SK-N-SH treated with all-trans-retinoic acid at 6 μM for 48 hours (cell line): Measurements from ENCODE around the gene OR4F15.
"Not testable (repeated sequence)": the region's sequence is repeated elsewhere in the genome, so short reads cannot be mapped to it uniquely, and the experiment has no call there.

Experiments
- ATAC-seq: fragments of 200-7000 bp; cut with Tn5 transposase; 3 replicates; pipeline ENCODE4 v1.9.1; 2020; ENCODE audit warnings: mild to moderate bottlenecking, moderate library complexity
- ARNTL ChIP-seq: fragments of 450-650 bp; formaldehyde crosslinking; IDR thresholded peaks from 2 replicates; pipeline ENCODE4 v1.5.0; 2020; ENCODE audit warnings: low read depth, mild to moderate bottlenecking, moderate library complexity, borderline replicate concordance
- CSDC2 ChIP-seq: fragments of 250-450 bp; sonication (Bioruptor Pico); IDR thresholded peaks from 2 replicates; pipeline ENCODE4 v1.5.0; 2020; ENCODE audit warnings: mild to moderate bottlenecking, moderate library complexity
- ESRRG ChIP-seq: fragments of 250-450 bp; sonication (Bioruptor Pico); IDR thresholded peaks from 2 replicates; pipeline ENCODE4 v1.6.1; 2021; ENCODE audit warnings: mild to moderate bottlenecking
- GLIS3 ChIP-seq: fragments of 250-450 bp; sonication (Bioruptor Pico); IDR thresholded peaks from 2 replicates; pipeline ENCODE4 v1.5.0; 2020; ENCODE audit warnings: mild to moderate bottlenecking, moderate library complexity
- ISL1 ChIP-seq: fragments of 250-450 bp; sonication (Bioruptor Pico); IDR thresholded peaks from 2 replicates; pipeline ENCODE4 v2.1.2; 2022; ENCODE audit warnings: mild to moderate bottlenecking, moderate library complexity
- OSR1 ChIP-seq: fragments of 250-450 bp; sonication (Bioruptor Pico); IDR thresholded peaks from 2 replicates; pipeline ENCODE4 v1.8.0; 2022; ENCODE audit warnings: moderate library complexity, mild to moderate bottlenecking, inconsistent platforms
- RARB ChIP-seq: fragments of 250-450 bp; sonication (Bioruptor Pico); IDR thresholded peaks from 2 replicates; pipeline ENCODE4 v1.8.0; 2021; ENCODE audit warnings: mild to moderate bottlenecking, moderate library complexity
- SNAI2 ChIP-seq: fragments of 250-450 bp; sonication (Bioruptor Pico); IDR thresholded peaks from 2 replicates; pipeline ENCODE4 v1.5.0; 2020; ENCODE audit warnings: mild to moderate bottlenecking, moderate library complexity
- TCF4 ChIP-seq: fragments of 250-450 bp; sonication (Bioruptor Pico); IDR thresholded peaks from 2 replicates; pipeline ENCODE4 v1.8.0; 2021; ENCODE audit warnings: mild to moderate bottlenecking, moderate library complexity, borderline replicate concordance
- TOX ChIP-seq: fragments of 250-450 bp; sonication (Bioruptor Pico); IDR thresholded peaks from 2 replicates; pipeline ENCODE4 v1.8.0; 2021; ENCODE audit warnings: mild to moderate bottlenecking, moderate library complexity, borderline replicate concordance
- ZC3H10 ChIP-seq: fragments of 250-450 bp; sonication (Bioruptor Pico); IDR thresholded peaks from 2 replicates; pipeline ENCODE4 v1.5.1; 2021; ENCODE audit warnings: mild to moderate bottlenecking, moderate library complexity
- ZFP3 ChIP-seq: fragments of 250-450 bp; sonication (Bioruptor Pico); IDR thresholded peaks from 2 replicates; pipeline ENCODE4 v1.5.0; 2020; ENCODE audit warnings: mild to moderate bottlenecking, moderate library complexity
- ZNF565 ChIP-seq: fragments of 450-650 bp; formaldehyde crosslinking; conservative IDR thresholded peaks from 2 replicates; pipeline ENCODE4 v1.5.0; 2020; ENCODE audit warnings: low read depth, mild to moderate bottlenecking, moderate library complexity
- ZNF70 ChIP-seq: fragments of 450-650 bp; formaldehyde crosslinking; IDR thresholded peaks from 2 replicates; pipeline ENCODE4 v1.5.0; 2020; ENCODE audit warnings: mild to moderate bottlenecking, moderate library complexity
- ZNF8 ChIP-seq: fragments of 450-650 bp; formaldehyde crosslinking; IDR thresholded peaks from 2 replicates; pipeline ENCODE4 v1.5.0; 2020; ENCODE audit warnings: mild to moderate bottlenecking, moderate library complexity
- TF ChIP-seq, protein P1 (sequence below): fragments of 250-450 bp; sonication (Bioruptor Pico); IDR thresholded peaks from 2 replicates; pipeline ENCODE4 v1.5.1; 2020; ENCODE audit warnings: low read depth, mild to moderate bottlenecking, moderate library complexity
- TF ChIP-seq, protein P2 (sequence below): fragments of 250-450 bp; sonication (Bioruptor Pico); IDR thresholded peaks from 2 replicates; pipeline ENCODE4 v1.5.1; 2021; ENCODE audit warnings: mild to moderate bottlenecking, moderate library complexity
- TF ChIP-seq, protein P3 (sequence below): fragments of 250-450 bp; sonication (Bioruptor Pico); IDR thresholded peaks from 2 replicates; pipeline ENCODE4 v1.8.0; 2020; ENCODE audit warnings: mild to moderate bottlenecking, moderate library complexity, borderline replicate concordance
- TF ChIP-seq, protein P4 (sequence below): fragments of 250-450 bp; sonication (Bioruptor Pico); IDR thresholded peaks from 2 replicates; pipeline ENCODE4 v1.8.0; 2021; ENCODE audit warnings: low read depth, mild to moderate bottlenecking, moderate library complexity, borderline replicate concordance
- TF ChIP-seq, protein P5 (sequence below): fragments of 250-450 bp; sonication (Bioruptor Pico); IDR thresholded peaks from 2 replicates; pipeline ENCODE4 v1.5.0; 2020; ENCODE audit warnings: mild to moderate bottlenecking, moderate library complexity

OR4F15 gene

DNA sequence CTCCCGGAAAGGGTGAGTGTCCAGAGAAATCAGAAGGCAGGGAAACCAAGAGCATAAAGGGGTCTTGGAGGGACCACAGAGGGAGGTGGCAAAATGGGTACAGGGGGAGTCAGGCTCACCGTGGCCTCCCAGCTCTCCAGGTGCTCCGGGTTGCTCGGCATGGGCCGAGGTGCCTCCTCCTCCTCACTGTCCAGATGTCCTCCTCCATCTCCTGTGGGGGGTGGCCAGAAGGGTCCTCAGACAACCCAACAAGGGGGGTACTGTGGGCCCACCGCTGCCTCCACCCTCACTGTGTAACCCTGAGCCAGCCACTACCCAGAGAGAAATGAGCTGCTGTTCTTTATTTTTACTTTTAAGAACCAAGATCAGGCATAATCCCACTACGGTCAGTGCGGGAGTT lies 39.1 kb upstream of the OR4F15 start:
- ATAC-seq = no peak

DNA sequence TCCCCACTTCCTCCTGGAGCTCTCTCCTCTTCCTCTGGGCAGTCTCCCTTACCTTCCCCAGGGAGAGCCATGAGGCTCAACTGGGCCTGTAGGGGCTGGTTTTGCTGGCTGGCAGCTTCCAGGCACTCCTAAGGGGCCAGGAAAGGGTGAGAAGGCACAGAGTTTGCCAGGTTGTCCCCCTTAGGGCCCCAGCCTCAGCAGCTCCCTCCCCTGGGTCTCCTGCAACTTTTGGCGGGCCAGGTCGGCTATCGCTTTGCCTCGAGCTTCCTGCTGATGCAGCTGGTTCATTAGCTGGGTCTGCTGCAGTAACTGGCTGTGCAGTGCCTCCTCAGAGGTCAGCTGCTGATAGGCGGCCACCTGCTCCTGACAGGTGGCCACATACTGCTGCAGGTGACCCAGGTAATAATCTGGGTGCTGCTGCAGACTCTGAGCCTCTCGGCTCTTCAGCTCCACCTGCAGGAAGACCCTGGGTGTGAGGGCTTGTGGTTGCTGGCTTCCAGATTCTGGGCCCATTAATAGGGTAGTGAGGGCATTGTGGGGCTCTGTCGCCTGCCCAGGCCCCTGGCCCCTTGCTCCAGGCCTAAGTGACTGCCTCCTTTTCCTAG lies 38.4 kb upstream of the OR4F15 start:
- ATAC-seq = no peak
- TF ChIP-seq, protein P1, sequence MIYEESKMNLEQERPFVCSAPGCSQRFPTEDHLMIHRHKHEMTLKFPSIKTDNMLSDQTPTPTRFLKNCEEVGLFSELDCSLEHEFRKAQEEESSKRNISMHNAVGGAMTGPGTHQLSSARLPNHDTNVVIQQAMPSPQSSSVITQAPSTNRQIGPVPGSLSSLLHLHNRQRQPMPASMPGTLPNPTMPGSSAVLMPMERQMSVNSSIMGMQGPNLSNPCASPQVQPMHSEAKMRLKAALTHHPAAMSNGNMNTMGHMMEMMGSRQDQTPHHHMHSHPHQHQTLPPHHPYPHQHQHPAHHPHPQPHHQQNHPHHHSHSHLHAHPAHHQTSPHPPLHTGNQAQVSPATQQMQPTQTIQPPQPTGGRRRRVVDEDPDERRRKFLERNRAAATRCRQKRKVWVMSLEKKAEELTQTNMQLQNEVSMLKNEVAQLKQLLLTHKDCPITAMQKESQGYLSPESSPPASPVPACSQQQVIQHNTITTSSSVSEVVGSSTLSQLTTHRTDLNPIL (CRISPR knock-in tag) = no peak
- TF ChIP-seq, protein P2, sequence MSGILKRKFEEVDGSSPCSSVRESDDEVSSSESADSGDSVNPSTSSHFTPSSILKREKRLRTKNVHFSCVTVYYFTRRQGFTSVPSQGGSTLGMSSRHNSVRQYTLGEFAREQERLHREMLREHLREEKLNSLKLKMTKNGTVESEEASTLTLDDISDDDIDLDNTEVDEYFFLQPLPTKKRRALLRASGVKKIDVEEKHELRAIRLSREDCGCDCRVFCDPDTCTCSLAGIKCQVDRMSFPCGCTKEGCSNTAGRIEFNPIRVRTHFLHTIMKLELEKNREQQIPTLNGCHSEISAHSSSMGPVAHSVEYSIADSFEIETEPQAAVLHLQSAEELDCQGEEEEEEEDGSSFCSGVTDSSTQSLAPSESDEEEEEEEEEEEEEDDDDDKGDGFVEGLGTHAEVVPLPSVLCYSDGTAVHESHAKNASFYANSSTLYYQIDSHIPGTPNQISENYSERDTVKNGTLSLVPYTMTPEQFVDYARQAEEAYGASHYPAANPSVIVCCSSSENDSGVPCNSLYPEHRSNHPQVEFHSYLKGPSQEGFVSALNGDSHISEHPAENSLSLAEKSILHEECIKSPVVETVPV (CRISPR knock-in tag) = no peak
- TF ChIP-seq GLIS3 (CRISPR knock-in tag) (no peak), ESRRG (CRISPR knock-in tag) (no peak), TCF4 (CRISPR knock-in tag) (no peak), ZNF8 (CRISPR knock-in tag) (no peak), OSR1 (no peak), ARNTL (no peak), ZC3H10 (CRISPR knock-in tag) (no peak)
- TF ChIP-seq, protein P3, sequence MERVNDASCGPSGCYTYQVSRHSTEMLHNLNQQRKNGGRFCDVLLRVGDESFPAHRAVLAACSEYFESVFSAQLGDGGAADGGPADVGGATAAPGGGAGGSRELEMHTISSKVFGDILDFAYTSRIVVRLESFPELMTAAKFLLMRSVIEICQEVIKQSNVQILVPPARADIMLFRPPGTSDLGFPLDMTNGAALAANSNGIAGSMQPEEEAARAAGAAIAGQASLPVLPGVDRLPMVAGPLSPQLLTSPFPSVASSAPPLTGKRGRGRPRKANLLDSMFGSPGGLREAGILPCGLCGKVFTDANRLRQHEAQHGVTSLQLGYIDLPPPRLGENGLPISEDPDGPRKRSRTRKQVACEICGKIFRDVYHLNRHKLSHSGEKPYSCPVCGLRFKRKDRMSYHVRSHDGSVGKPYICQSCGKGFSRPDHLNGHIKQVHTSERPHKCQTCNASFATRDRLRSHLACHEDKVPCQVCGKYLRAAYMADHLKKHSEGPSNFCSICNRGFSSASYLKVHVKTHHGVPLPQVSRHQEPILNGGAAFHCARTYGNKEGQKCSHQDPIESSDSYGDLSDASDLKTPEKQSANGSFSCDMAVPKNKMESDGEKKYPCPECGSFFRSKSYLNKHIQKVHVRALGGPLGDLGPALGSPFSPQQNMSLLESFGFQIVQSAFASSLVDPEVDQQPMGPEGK (CRISPR knock-in tag) = no peak
- TF ChIP-seq, protein P4, sequence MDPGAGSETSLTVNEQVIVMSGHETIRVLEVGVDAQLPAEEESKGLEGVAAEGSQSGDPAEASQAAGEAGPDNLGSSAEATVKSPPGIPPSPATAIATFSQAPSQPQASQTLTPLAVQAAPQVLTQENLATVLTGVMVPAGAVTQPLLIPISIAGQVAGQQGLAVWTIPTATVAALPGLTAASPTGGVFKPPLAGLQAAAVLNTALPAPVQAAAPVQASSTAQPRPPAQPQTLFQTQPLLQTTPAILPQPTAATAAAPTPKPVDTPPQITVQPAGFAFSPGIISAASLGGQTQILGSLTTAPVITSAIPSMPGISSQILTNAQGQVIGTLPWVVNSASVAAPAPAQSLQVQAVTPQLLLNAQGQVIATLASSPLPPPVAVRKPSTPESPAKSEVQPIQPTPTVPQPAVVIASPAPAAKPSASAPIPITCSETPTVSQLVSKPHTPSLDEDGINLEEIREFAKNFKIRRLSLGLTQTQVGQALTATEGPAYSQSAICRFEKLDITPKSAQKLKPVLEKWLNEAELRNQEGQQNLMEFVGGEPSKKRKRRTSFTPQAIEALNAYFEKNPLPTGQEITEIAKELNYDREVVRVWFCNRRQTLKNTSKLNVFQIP (CRISPR knock-in tag) = no peak

More for the DNA sequence above, 39.1 kb upstream of the OR4F15 start:
- TF ChIP-seq TCF4 (CRISPR knock-in tag) (no peak), ZFP3 (CRISPR knock-in tag) (no peak), ZNF565 (CRISPR knock-in tag) (no peak), TOX (CRISPR knock-in tag) (no peak), CSDC2 (CRISPR knock-in tag) (no peak), ZNF70 (no peak), RARB (CRISPR knock-in tag) (no peak), ISL1 (no peak)
- TF ChIP-seq, protein P5, sequence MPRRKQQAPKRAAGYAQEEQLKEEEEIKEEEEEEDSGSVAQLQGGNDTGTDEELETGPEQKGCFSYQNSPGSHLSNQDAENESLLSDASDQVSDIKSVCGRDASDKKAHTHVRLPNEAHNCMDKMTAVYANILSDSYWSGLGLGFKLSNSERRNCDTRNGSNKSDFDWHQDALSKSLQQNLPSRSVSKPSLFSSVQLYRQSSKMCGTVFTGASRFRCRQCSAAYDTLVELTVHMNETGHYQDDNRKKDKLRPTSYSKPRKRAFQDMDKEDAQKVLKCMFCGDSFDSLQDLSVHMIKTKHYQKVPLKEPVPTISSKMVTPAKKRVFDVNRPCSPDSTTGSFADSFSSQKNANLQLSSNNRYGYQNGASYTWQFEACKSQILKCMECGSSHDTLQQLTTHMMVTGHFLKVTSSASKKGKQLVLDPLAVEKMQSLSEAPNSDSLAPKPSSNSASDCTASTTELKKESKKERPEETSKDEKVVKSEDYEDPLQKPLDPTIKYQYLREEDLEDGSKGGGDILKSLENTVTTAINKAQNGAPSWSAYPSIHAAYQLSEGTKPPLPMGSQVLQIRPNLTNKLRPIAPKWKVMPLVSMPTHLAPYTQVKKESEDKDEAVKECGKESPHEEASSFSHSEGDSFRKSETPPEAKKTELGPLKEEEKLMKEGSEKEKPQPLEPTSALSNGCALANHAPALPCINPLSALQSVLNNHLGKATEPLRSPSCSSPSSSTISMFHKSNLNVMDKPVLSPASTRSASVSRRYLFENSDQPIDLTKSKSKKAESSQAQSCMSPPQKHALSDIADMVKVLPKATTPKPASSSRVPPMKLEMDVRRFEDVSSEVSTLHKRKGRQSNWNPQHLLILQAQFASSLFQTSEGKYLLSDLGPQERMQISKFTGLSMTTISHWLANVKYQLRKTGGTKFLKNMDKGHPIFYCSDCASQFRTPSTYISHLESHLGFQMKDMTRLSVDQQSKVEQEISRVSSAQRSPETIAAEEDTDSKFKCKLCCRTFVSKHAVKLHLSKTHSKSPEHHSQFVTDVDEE (CRISPR knock-in tag) = no peak
- TF ChIP-seq, protein P3 (CRISPR knock-in tag) = no peak
- TF ChIP-seq, all 23 proteins: peak for 0

DNA sequence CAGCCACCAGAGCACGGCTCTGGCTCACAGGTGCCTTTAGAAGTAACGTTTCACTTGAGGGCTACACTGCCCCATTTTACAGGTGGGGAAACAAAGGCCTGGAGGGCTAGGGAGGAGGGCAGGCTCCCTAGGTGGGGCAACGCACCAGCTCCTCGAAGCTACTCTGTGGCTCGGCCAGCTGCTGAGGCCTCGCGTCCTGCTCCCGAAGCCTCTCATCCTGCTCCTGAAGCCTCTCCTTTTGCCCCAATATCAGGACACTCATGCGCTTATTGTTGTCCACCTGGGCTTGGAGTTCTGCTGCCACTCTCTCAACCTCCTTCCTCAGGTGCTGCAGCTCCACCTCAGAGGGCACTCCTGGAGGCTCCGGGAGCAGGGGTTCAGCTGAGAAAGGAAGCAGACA lies 36.9 kb upstream of the OR4F15 start:
- TF ChIP-seq OSR1 (no peak), ZNF8 (CRISPR knock-in tag) (no peak), SNAI2 (CRISPR knock-in tag) (no peak)
- TF ChIP-seq, protein P3 (CRISPR knock-in tag) = no peak
- no peak for ATAC-seq

DNA sequence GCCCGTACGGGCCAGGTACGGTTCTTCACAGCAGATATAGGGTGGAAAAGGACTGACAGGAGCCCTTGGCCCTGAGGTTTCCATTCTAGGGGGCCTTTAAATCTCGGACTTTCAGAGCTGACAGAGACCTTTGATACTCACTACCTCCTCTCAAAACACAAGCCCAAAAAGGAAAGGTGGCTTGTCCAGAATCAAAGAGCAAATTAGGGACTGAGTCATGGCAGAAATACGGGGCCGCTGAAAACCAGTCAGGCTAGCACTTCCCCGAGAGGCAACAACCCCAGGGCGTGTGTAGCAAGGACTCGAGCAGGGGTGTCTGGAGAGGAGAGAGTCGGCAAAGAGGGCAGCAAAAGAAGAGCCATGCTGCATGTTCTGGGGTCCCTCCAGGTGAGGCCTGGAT lies 33.4 kb upstream of the OR4F15 start:
- not testable (repeated sequence) for ATAC-seq

DNA sequence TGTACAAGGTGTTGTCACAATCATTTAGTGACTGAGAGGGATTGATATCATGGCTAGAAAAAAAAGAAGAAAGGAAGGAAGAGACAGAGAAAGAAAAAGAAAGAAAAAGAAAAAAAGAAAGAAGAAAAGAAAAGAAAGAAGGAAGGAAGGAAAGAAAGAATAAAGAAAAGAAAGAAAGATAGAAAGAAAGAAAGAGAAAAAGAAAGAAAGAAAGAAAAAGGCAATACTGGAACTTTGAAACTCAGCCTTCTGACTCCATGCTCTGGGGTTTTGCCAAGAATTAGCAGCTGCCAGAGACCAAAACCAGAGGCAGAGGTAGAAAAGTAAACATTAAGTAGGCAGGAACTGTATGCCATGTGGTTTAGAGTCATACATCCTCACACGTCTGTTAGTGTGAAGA lies 31.8 kb upstream of the OR4F15 start:
- ATAC-seq = not testable (repeated sequence)
